HepG2 (cell line): ENCODE results near the gene RGS19. TPM values are rescaled to one million over a fixed set of nuclear protein-coding genes. Genes with fewer than 3 reads are reported as not detected.

ENCODE experiments used
- ATAD3A ChIP-seq: sonication (generic); formaldehyde crosslinking; IDR thresholded peaks from 2 replicates; pipeline ENCODE4 v1.4.0; 2020; ENCODE audit warnings: missing genetic modification reagents
- DDIT3 ChIP-seq: sonication (generic); formaldehyde crosslinking; IDR thresholded peaks from 2 replicates; pipeline ENCODE4 v1.4.0; 2020; ENCODE audit warnings: mild to moderate bottlenecking, missing genetic modification reagents
- GLMP ChIP-seq: sonication (generic); formaldehyde crosslinking; IDR thresholded peaks from 2 replicates; pipeline ENCODE4 v1.9.0; 2021; ENCODE audit warnings: missing genetic modification reagents, mild to moderate bottlenecking, borderline replicate concordance
- HMG20B ChIP-seq: conservative IDR thresholded peaks from 2 replicates; pipeline ENCODE4 v1.6.1; 2016; ENCODE audit warnings: missing genetic modification reagents, missing compliant biosample characterization
- HMGXB4 ChIP-seq, 2 experiments: sonication (generic) in 1 of 2; formaldehyde crosslinking in 1 of 2; IDR thresholded peaks; 2 replicates each; pipeline versions ENCODE4 v1.4.0 to v1.6.1; 2018 to 2020; ENCODE audit warnings: missing genetic modification reagents in 2 of 2, borderline replicate concordance in 1 of 2, low read depth in 1 of 2, mild to moderate bottlenecking in 1 of 2, missing biosample characterization in 1 of 2
- NFAT5 ChIP-seq: sonication (generic); formaldehyde crosslinking; IDR thresholded peaks from 2 replicates; pipeline ENCODE4 v1.4.0; 2020; ENCODE audit warnings: missing genetic modification reagents
- NFE2L1 ChIP-seq: sonication (generic); formaldehyde crosslinking; IDR thresholded peaks from 2 replicates; pipeline ENCODE4 v1.4.0; 2020; ENCODE audit warnings: missing genetic modification reagents, mild to moderate bottlenecking, borderline replicate concordance
- RFXAP ChIP-seq: sonication (generic); formaldehyde crosslinking; IDR thresholded peaks from 2 replicates; pipeline ENCODE4 v1.4.0; 2020; ENCODE audit warnings: missing genetic modification reagents, borderline replicate concordance
- TAF1 ChIP-seq: sonication (generic); formaldehyde crosslinking; IDR thresholded peaks from 2 replicates; pipeline ENCODE4 v1.4.0; 2020; ENCODE audit warnings: missing genetic modification reagents
- ZBTB25 ChIP-seq: IDR thresholded peaks from 2 replicates; pipeline ENCODE4 v1.6.1; 2018; ENCODE audit warnings: missing genetic modification reagents
- ZBTB7B ChIP-seq: sonication (generic); formaldehyde crosslinking; IDR thresholded peaks from 2 replicates; pipeline ENCODE4 v1.4.0; 2020; ENCODE audit warnings: missing genetic modification reagents
- ZNF260 ChIP-seq: sonication (generic); formaldehyde crosslinking; IDR thresholded peaks from 2 replicates; pipeline ENCODE4 v1.4.0; 2020; ENCODE audit warnings: missing genetic modification reagents, low read depth, mild to moderate bottlenecking, borderline replicate concordance
- ZNF460 ChIP-seq: sonication (generic); formaldehyde crosslinking; IDR thresholded peaks from 2 replicates; pipeline ENCODE4 v1.5.1; 2020; ENCODE audit warnings: missing genetic modification reagents, mild to moderate bottlenecking, borderline replicate concordance
- ZNF503 ChIP-seq: sonication (generic); formaldehyde crosslinking; IDR thresholded peaks from 2 replicates; pipeline ENCODE4 v1.4.0; 2020; ENCODE audit warnings: missing genetic modification reagents
- ZNF629 ChIP-seq: sonication (generic); formaldehyde crosslinking; conservative IDR thresholded peaks from 2 replicates; pipeline ENCODE4 v1.5.0; 2020; ENCODE audit warnings: missing genetic modification reagents
- ZSCAN29 ChIP-seq: sonication (generic); formaldehyde crosslinking; conservative IDR thresholded peaks from 2 replicates; pipeline ENCODE4 v1.4.0; 2020; ENCODE audit warnings: mild to moderate bottlenecking, missing genetic modification reagents
- polyA plus RNA-seq, 8 experiments: library from polyadenylated mRNA; depleted of rRNA in 3 of 8; stranded (reverse) in 7 of 8; unstranded in 1 of 8; fragments of >200 nt; fragmentation: Illumina TruSeq in 4 of 8; extraction: Trizol in 4 of 8; gene quantifications; 2 replicates each; pipeline versions ENCODE4 v1.2.1 to v1.2.3, GENCODE V29; 2011 to 2016; ENCODE audit warnings: low read depth in 4 of 8, missing spikeins in 1 of 8, mixed read lengths in 1 of 8; ENCODE audit not compliant: insufficient read depth in 1 of 8
- total RNA-seq, 5 experiments: library from RNA; depleted of rRNA; stranded (reverse); fragments of >200 nt; fragmentation: Illumina TruSeq; extraction: Trizol; gene quantifications; 2 replicates each; pipeline ENCODE4 v1.2.3, GENCODE V29; 2016; ENCODE audit warnings: low read depth in 1 of 5

RGS19 gene
- total and polyA plus RNA-seq, 2 of the 13 experiments (the other 11 are each of a cell fraction or from before 2014, with no cell fraction given), result 10.7 to 11.9 TPM

GRCh38 chr20:64053841-64054661 is 25.3 kb downstream of the RGS19 start (continued):
- TF ChIP-seq NFAT5 (CRISPR knock-in tag), result peak; percentile 79
- TF ChIP-seq ZNF460 (CRISPR knock-in tag), result no peak
- TF ChIP-seq ZBTB25 (CRISPR knock-in tag), result peak; percentile 73
- TF ChIP-seq RFXAP, result peak; percentile 62; the same call in 1 of the 2 replicates
- peak; percentile 94 to 95; a peak in 3 of 4 replicates for TF ChIP-seq HMGXB4 (CRISPR knock-in tag; IDR thresholded peaks at IDR 0.05; ENCODE audit: borderline replicate concordance in 1 of 2, low read depth in 1 of 2)
- TF ChIP-seq ZSCAN29 (CRISPR knock-in tag), result no peak
- no peak for TF ChIP-seq NFE2L1
- peak; percentile 50; the same call in 1 of the 2 replicates for TF ChIP-seq ZNF503
- TF ChIP-seq ZBTB7B (CRISPR knock-in tag), result peak; percentile 96
- TF ChIP-seq TAF1, result peak; percentile 95
- TF ChIP-seq ATAD3A (CRISPR knock-in tag), result 0 out of 2 replicates have a peak, but pooled peaks have one; percentile 71
- no peak for TF ChIP-seq DDIT3
- no peak for TF ChIP-seq GLMP (CRISPR knock-in tag)
- peak; percentile 54 for TF ChIP-seq HMG20B
- TF ChIP-seq ZNF260 (CRISPR knock-in tag), result 0 out of 2 replicates have a peak, but pooled peaks have one; percentile 53
- TF ChIP-seq ZNF629 (CRISPR knock-in tag), result peak; percentile 45
